GM10266 (cell line): ENCODE results near the gene GBE1.

Source experiments
- DNase-seq: peaks from one replicate; pipeline ENCODE4 v3.0.0; 2012; ENCODE audit errors: extremely low spot score
- CTCF ChIP-seq: IDR thresholded peaks from 2 replicates; pipeline ENCODE4 v1.5.1; 2012; ENCODE audit warnings: mild to moderate bottlenecking, low read depth; ENCODE audit not compliant: control insufficient read depth, insufficient read depth; ENCODE audit errors: missing control alignments

Gene GBE1

GRCh38 chr3:81676706-81677456, 84.6 kb downstream of the GBE1 start:
- TF ChIP-seq CTCF: no peak
- DNase-seq: no peak

- DNase-seq: no peak
- TF ChIP-seq CTCF: no peak
Observed at GRCh38 chr3:81674690-81675089, 86.8 kb downstream of the GBE1 start.

GRCh38 chr3:81668283-81668682, 93.2 kb downstream of the GBE1 start:
- no peak for DNase-seq
- no peak for TF ChIP-seq CTCF

- DNase-seq: peak; percentile 11
Observed at GRCh38 chr3:81666502-81667121, 94.8 kb downstream of the GBE1 start.

GRCh38 chr3:81663114-81663513, 98.3 kb downstream of the GBE1 start:
- TF ChIP-seq CTCF: no peak
- no peak for DNase-seq

More at GRCh38 chr3:81666502-81667121, 94.8 kb downstream of the GBE1 start:
- TF ChIP-seq CTCF: peak; percentile 64

- TF ChIP-seq CTCF: no peak
- no peak for DNase-seq
Observed at GRCh38 chr3:81660036-81660435, 101.4 kb downstream of the GBE1 start.
